H1 (cell line): ENCODE measurements around the gene CACNA1A. TPM values are rescaled to one million over a fixed set of nuclear protein-coding genes. Genes with fewer than 3 reads are reported as not detected.

Source experiments
- BCL11A ChIP-seq, 2 experiments: IDR thresholded peaks; one replicate each; pipeline ENCODE4 v1.6.1; 2011; ENCODE audit warnings: low read depth in 2 of 2, low read length in 2 of 2, mild to moderate bottlenecking in 2 of 2
- EZH2 ChIP-seq: fragments of 200-600 bp; sonication (generic); IDR thresholded peaks from 2 replicates; pipeline ENCODE4 v1.7.1; 2012; ENCODE audit warnings: low read depth, mild to moderate bottlenecking, moderate library complexity, low read length, inconsistent platforms; ENCODE audit not compliant: severe bottlenecking
- GTF2F1 ChIP-seq: IDR thresholded peaks from 2 replicates; pipeline ENCODE4 v1.6.1; 2012; ENCODE audit warnings: low read depth, low read length, improper control_type of control experiment, borderline replicate concordance
- JUND ChIP-seq: IDR thresholded peaks from 2 replicates; pipeline ENCODE4 v1.6.1; 2011; ENCODE audit warnings: mild to moderate bottlenecking, improper control_type of control experiment, low read length
- RNF2 ChIP-seq: fragments of 200-900, 300-1000 bp; sonication (generic); IDR thresholded peaks from 2 replicates; pipeline ENCODE4 v1.7.1; 2016; ENCODE audit warnings: borderline replicate concordance, low read depth, mild to moderate bottlenecking, antibody characterized with exemption, low read length; ENCODE audit not compliant: poor library complexity, severe bottlenecking; ENCODE audit errors: missing control alignments
- RXRA ChIP-seq: IDR thresholded peaks from 2 replicates; pipeline ENCODE4 v1.6.1; 2011; ENCODE audit warnings: low read depth, mild to moderate bottlenecking, low read length, moderate library complexity; ENCODE audit not compliant: insufficient read depth
- SP4 ChIP-seq: IDR thresholded peaks from 2 replicates; pipeline ENCODE4 v1.6.1; 2012; ENCODE audit warnings: low read length, inconsistent platforms
- SUZ12 ChIP-seq: fragments of 200-600 bp; sonication (generic); IDR thresholded peaks from 2 replicates; pipeline ENCODE4 v1.6.1; 2012; ENCODE audit warnings: mild to moderate bottlenecking, inconsistent platforms, low read length, moderate library complexity, mixed read lengths
- TCF12 ChIP-seq: IDR thresholded peaks from 2 replicates; pipeline ENCODE4 v1.6.1; 2011; ENCODE audit warnings: low read depth, mild to moderate bottlenecking, low read length
- polyA plus RNA-seq, 7 experiments: library from polyadenylated mRNA; depleted of rRNA in 3 of 7; stranded (reverse) in 5 of 7; unstranded in 2 of 7; fragments of >200 nt in 5 of 7; fragments of 200-250 nt in 2 of 7; gene quantifications; 1 replicate in 5 of 7; 2 replicates in 1 of 7; 4 replicates in 1 of 7; pipeline versions ENCODE4 v1.2.1 to v1.2.3, GENCODE V29; 2011 to 2013; ENCODE audit warnings: missing spikeins in 2 of 7, mixed read lengths in 2 of 7
- total RNA-seq: library from RNA; stranded (reverse); fragmentation: NEBNext Ultra II Directional; extraction: Animal tissue kit (Norgen Biotek cat#: 25700); gene quantifications from 2 replicates; pipeline ENCODE4 v1.2.1, GENCODE V29; 2021
- TF ChIP-seq, protein P1 (sequence below): IDR thresholded peaks from 2 replicates; pipeline ENCODE4 v1.6.1; 2012; ENCODE audit warnings: inconsistent platforms
- TF ChIP-seq, protein P2 (sequence below): IDR thresholded peaks from 2 replicates; pipeline ENCODE4 v1.6.1; 2011; ENCODE audit warnings: low read depth, mild to moderate bottlenecking, low read length; ENCODE audit not compliant: insufficient read depth

Gene CACNA1A
- total and polyA plus RNA-seq, 2 of the 8 experiments (the other 6 are each of a cell fraction or from before 2014, with no cell fraction given), result 10.7 to 25.3 TPM

DNA sequence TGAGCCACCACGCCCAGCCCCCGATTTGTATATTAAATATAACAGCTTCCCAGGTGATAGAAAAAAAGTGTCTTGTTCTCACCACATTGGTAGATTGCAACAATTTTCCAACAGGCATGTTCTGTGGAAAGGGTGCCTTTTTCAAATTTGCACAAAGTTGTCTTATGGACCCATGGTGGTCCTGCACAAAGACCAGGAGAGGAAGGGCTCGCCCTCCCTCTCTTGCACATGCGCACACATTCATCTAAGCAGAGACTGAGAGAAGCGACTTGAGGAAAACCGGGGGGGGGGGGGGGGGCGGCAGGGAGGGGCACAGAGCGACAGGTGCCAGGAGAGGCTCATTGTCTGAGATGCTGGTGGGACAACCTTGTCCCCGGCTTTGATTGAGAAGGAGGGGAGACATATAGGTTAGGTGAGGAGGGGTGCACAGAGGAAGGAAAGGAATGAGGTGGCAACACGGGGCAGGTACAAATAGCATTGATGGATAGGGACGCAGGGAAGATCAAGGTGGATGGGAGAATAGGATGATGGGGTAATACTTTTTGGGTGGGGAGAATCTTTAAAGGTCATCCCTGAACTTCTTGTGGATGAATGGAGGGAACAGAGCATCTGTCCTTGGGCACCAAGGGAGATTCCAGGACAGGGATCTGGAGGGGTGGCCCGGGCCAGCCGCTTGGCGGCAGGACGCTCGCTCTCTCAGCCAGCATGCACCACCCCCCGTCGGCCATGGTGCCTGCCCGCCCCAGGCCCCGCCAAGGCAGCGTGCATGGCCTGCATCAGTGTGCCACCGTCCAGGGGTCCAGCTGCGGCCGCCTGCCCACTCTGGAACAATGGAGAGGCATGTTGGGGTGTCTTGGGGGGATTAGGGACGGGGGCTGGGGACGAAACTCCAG, 280.1 kb downstream of the CACNA1A start (continued):
- TF ChIP-seq RNF2 (no peak), JUND (no peak), EZH2 (no peak), SUZ12 (no peak), TCF12 (no peak), GTF2F1 (no peak), RXRA (no peak), SP4 (no peak), BCL11A (IDR thresholded peaks at IDR 0.05; ENCODE audit: low read depth in 2 of 2, low read length in 2 of 2) (no peak)
- TF ChIP-seq, protein P1, sequence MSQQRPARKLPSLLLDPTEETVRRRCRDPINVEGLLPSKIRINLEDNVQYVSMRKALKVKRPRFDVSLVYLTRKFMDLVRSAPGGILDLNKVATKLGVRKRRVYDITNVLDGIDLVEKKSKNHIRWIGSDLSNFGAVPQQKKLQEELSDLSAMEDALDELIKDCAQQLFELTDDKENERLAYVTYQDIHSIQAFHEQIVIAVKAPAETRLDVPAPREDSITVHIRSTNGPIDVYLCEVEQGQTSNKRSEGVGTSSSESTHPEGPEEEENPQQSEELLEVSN, result no peak
- TF ChIP-seq, protein P2, sequence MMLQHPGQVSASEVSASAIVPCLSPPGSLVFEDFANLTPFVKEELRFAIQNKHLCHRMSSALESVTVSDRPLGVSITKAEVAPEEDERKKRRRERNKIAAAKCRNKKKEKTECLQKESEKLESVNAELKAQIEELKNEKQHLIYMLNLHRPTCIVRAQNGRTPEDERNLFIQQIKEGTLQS, result no peak
